HL-60 (cell line): Measurements from ENCODE around the gene KIAA0825.

Experiments
- CTCF ChIP-seq: IDR thresholded peaks from one replicate; pipeline ENCODE4 v1.5.1; 2011; ENCODE audit warnings: low read length, control low read depth, inconsistent platforms; ENCODE audit not compliant: insufficient read depth
- GABPA ChIP-seq: IDR thresholded peaks from 2 replicates; pipeline ENCODE4 v1.6.1; 2012; ENCODE audit warnings: low read depth
- POLR2AphosphoS5 ChIP-seq: IDR thresholded peaks from 2 replicates; pipeline ENCODE4 v1.6.1; 2012; ENCODE audit warnings: low read depth
- REST ChIP-seq: IDR thresholded peaks from 2 replicates; pipeline ENCODE4 v1.6.1; 2012; ENCODE audit warnings: low read depth; ENCODE audit not compliant: insufficient replicate concordance
- SPI1 ChIP-seq: IDR thresholded peaks from 2 replicates; pipeline ENCODE4 v1.6.1; 2012; ENCODE audit warnings: low read depth, mild to moderate bottlenecking, borderline replicate concordance

GRCh38 chr5:94223235-94223634 lies 395.2 kb downstream of the KIAA0825 start:
- TF ChIP-seq CTCF (no peak), POLR2AphosphoS5 (no peak), REST (no peak), GABPA (no peak), SPI1 (no peak)
